Endothelial cell of umbilical vein (primary cell): Measurements from ENCODE around the gene CHID1. TPM values are rescaled to one million over a fixed set of nuclear protein-coding genes. Genes with fewer than 3 reads are reported as not detected.

Experiments
- BruUV-seq: library from RNA; stranded (reverse); fragments of 400-500 nt; replicated peaks from 2 replicates; lab custom pipeline; 2021; lab: Mats Ljungman, UMichigan
- CTCF ChIA-PET: fragments of 300-600, 350-600 bp; sonication (Branson Sonifier 250); formaldehyde crosslinking; loops from one replicate; lab custom pipeline; 2021; ENCODE audit warnings: antibody characterized with exemption, inconsistent platforms; lab: Charles Lee
- POLR2A ChIA-PET: fragments of 300-600, 350-600 bp; sonication (Branson Sonifier 250); formaldehyde crosslinking; loops from one replicate; lab custom pipeline; 2021; ENCODE audit warnings: antibody characterized with exemption, inconsistent platforms; lab: Charles Lee
- DNase-seq: peaks from one replicate; pipeline ENCODE4 v3.0.0-alpha.2; 2011; ENCODE audit warnings: low read depth, low spot score
- FAIRE-seq: peaks from 2 replicates; lab custom pipeline; 2011; peaks lifted over from hg19 to GRCh38; lab: Jason Lieb, UNC
- H2AFZ ChIP-seq: 2 replicates; pipeline ENCODE4 v1.6.0; 2012; ENCODE audit warnings: low read depth, low read length, control low read depth, inconsistent platforms
- H3K27ac ChIP-seq: 2 replicates; pipeline ENCODE4 v1.5.1; 2011; ENCODE audit warnings: low read depth, mild to moderate bottlenecking, control low read depth, low read length, moderate library complexity; ENCODE audit not compliant: insufficient read depth
- H3K27me3 ChIP-seq, 2 experiments: 2 replicates each; pipeline versions ENCODE4 v1.6.0 to v1.6.1; 2011; ENCODE audit warnings: low read length in 2 of 2, mixed read lengths in 1 of 2; ENCODE audit not compliant: control insufficient read depth in 2 of 2, insufficient read depth in 2 of 2
- H3K36me3 ChIP-seq, 2 experiments: 2 replicates in 1 of 2; 3 replicates in 1 of 2; pipeline ENCODE4 v1.5.1; 2011; ENCODE audit warnings: low read length in 2 of 2, mild to moderate bottlenecking in 1 of 2, moderate library complexity in 1 of 2; ENCODE audit not compliant: control insufficient read depth in 2 of 2, insufficient read depth in 2 of 2; ENCODE audit errors: extremely low read depth in 1 of 2
- H3K4me1 ChIP-seq: 3 replicates; pipeline ENCODE4 v1.5.1; 2011; ENCODE audit warnings: mild to moderate bottlenecking, low read length; ENCODE audit not compliant: control insufficient read depth, insufficient read depth; ENCODE audit errors: extremely low read depth
- H3K4me2 ChIP-seq: 2 replicates; pipeline ENCODE4 v1.6.1; 2011; ENCODE audit warnings: low read length, control low read depth, mixed read lengths; ENCODE audit not compliant: insufficient read depth
- H3K4me3 ChIP-seq, 3 experiments: fragments of 200-600 bp in 1 of 3; sonication (generic), shearing (Covaris generic) in 1 of 3; replicated peaks in 1 of 3; 2 replicates each; pipeline ENCODE4 v1.5.1; 2011 to 2016; ENCODE audit warnings: control low read depth in 3 of 3, low read length in 3 of 3, mild to moderate bottlenecking in 2 of 3, inconsistent platforms in 1 of 3, low read depth in 1 of 3, moderate library complexity in 1 of 3; ENCODE audit not compliant: insufficient read depth in 1 of 3
- H3K79me2 ChIP-seq: 2 replicates; pipeline ENCODE4 v1.6.0; 2012; ENCODE audit warnings: low read length, inconsistent platforms; ENCODE audit not compliant: control insufficient read depth, insufficient read depth
- H3K9ac ChIP-seq: replicated peaks from 2 replicates; pipeline ENCODE3; 2011; ENCODE audit warnings: low read length, control low read depth; ENCODE audit not compliant: insufficient read depth; ENCODE audit errors: extremely low read depth
- H3K9me1 ChIP-seq: replicated peaks from 3 replicates; pipeline ENCODE4 v1.6.0; 2011; ENCODE audit warnings: mild to moderate bottlenecking, low read length; ENCODE audit not compliant: control insufficient read depth, insufficient read depth; ENCODE audit errors: extremely low read depth
- H3K9me3 ChIP-seq: replicated peaks from 2 replicates; pipeline ENCODE4 v1.5.1; 2012; ENCODE audit warnings: low read length, inconsistent platforms; ENCODE audit not compliant: control insufficient read depth, insufficient read depth
- H4K20me1 ChIP-seq: replicated peaks from 2 replicates; pipeline ENCODE3; 2011; ENCODE audit warnings: mild to moderate bottlenecking, low read length; ENCODE audit not compliant: control insufficient read depth, insufficient read depth; ENCODE audit errors: extremely low read depth
- CTCF ChIP-seq, 2 donors: IDR thresholded peaks; 1 replicate in 1 of 2; 2 replicates in 1 of 2; pipeline ENCODE4 v1.5.1; 2011; ENCODE audit warnings: low read length in 2 of 2, mild to moderate bottlenecking in 2 of 2, moderate library complexity in 2 of 2, control low read depth in 1 of 2, inconsistent platforms in 1 of 2, low read depth in 1 of 2; ENCODE audit not compliant: insufficient read depth in 1 of 2; ENCODE audit errors: extremely low read depth in 1 of 2
- JUN ChIP-seq: IDR thresholded peaks from 2 replicates; pipeline ENCODE4 v1.6.1; 2011; ENCODE audit warnings: borderline replicate concordance, low read depth; ENCODE audit not compliant: insufficient read length, insufficient read depth
- MYC ChIP-seq: IDR thresholded peaks from one replicate; pipeline ENCODE4 v1.6.1; 2011; ENCODE audit warnings: mild to moderate bottlenecking, low read depth, low read length
- dilution Hi-C: fragments of 300-500 bp; cut with MboI; formaldehyde crosslinking; loops from one replicate; pipeline ENCODE4 v1.15.0; 2019; ENCODE audit warnings: low sequenced_read_pairs; ENCODE audit not compliant: extremely low pct_ligation_motif_present
- intact Hi-C: fragments of 100-400 bp; cut with micrococcal nuclease; formaldehyde crosslinking; loops from one replicate; pipeline ENCODE4 v1.10.0; 2022
- polyA plus RNA-seq, 4 experiments: library from polyadenylated mRNA; depleted of rRNA in 3 of 4; stranded (reverse) in 3 of 4; unstranded in 1 of 4; fragments of >200 nt; gene quantifications; 2 replicates each; pipeline versions ENCODE4 v1.2.1 to v1.2.3, GENCODE V29; 2011 to 2012; ENCODE audit warnings: missing spikeins in 1 of 4
- total RNA-seq: library from RNA; stranded (reverse); gene quantifications from 2 replicates; pipeline ENCODE4 v1.2.3, GENCODE V29; 2021
- TF ChIP-seq, protein P1 (sequence below): IDR thresholded peaks from 2 replicates; pipeline ENCODE4 v1.6.1; 2011; ENCODE audit not compliant: insufficient read depth, insufficient read length

CHID1 gene
- total and polyA plus RNA-seq, 2 donors (not counting 3 experiments of a cell fraction or from before 2014, with no cell fraction given): 89.8 to 107 TPM

GRCh38 chr11:821512-822371 lies 88.9 kb downstream of the CHID1 start:
- FAIRE-seq: no peak

More at GRCh38 chr11:821512-822371, 88.9 kb downstream of the CHID1 start:
- TF ChIP-seq MYC: no peak
- TF ChIP-seq, protein P1, sequence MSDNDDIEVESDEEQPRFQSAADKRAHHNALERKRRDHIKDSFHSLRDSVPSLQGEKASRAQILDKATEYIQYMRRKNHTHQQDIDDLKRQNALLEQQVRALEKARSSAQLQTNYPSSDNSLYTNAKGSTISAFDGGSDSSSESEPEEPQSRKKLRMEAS: no peak
- no peak for TF ChIP-seq JUN
- TF ChIP-seq CTCF (IDR thresholded peaks at IDR 0.05; ENCODE audit: extremely low read depth in 1 of 2, insufficient read depth in 1 of 2, low read depth in 1 of 2, low read length in 2 of 2): no peak
- Histone ChIP-seq H3K9me3 (no peaks in the 10 kb centered on the region), H2AFZ (no peak overlapping the region), H4K20me1 (no peaks in the 10 kb centered on the region), H3K27ac (no peak overlapping the region), H3K4me1 (peaks cover 20% of the 10 kb centered on the region), H3K9ac (no peak overlapping the region), H3K4me2 (no peak overlapping the region), H3K4me3 (no peak overlapping the region), H3K9me1 (no peaks in the 10 kb centered on the region), H3K36me3 (peaks cover 4 to 17% of the 10 kb centered on the region in 2 experiments), H3K27me3 (no peaks in the 10 kb centered on the region), H3K79me2 (peaks cover 19% of the 10 kb centered on the region)
- intact Hi-C loops (no loop called here), dilution Hi-C loops (no loop called here)
- BruUV-seq: no TSS peak
- CTCF ChIA-PET: interaction anchor here (0.6 to 1.2 kb wide), 2 partner anchors 26 to 280 kb away, joined by 4 read pairs; no protein-coding TSS in a partner anchor
- DNase-seq: no peak
- POLR2A ChIA-PET: interaction anchor here (0.6 to 1.1 kb wide), 2 partner anchors 11 to 23 kb away, joined by 4 read pairs; no protein-coding TSS in a partner anchor
